Colon (tissue), 2 donors: ENCODE results near the gene CLIC5.
"Not testable (repeated sequence)": the region's sequence is repeated elsewhere in the genome, so short reads cannot be mapped to it uniquely, and the experiment has no call there.

ENCODE experiments used
- FAIRE-seq: peaks from 2 replicates; lab custom pipeline; 2012; peaks lifted over from hg19 to GRCh38; lab: Jason Lieb, UNC
- donor health status: control.
- donor health status: control.

Gene CLIC5

DNA sequence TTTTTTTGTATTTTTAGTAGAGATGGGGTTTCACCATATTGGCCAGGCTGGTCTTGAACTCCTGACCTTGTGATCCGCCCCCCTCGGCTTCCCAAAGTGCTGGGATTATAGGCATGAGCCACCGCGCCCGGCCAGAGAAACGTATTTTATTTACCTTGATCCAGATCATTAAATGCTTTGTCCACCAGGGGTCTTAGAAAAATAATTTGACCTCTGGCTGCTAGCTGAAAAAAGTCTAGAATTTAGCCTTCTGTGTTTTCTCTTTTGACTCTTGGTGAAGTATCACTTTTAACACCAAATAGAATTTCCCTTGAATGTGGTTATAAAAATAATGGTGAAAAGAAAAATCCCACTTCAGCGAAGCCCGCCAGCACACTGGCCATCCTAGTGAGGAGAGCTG, 89.2 kb downstream of the CLIC5 start:
- not testable (repeated sequence) for FAIRE-seq

DNA sequence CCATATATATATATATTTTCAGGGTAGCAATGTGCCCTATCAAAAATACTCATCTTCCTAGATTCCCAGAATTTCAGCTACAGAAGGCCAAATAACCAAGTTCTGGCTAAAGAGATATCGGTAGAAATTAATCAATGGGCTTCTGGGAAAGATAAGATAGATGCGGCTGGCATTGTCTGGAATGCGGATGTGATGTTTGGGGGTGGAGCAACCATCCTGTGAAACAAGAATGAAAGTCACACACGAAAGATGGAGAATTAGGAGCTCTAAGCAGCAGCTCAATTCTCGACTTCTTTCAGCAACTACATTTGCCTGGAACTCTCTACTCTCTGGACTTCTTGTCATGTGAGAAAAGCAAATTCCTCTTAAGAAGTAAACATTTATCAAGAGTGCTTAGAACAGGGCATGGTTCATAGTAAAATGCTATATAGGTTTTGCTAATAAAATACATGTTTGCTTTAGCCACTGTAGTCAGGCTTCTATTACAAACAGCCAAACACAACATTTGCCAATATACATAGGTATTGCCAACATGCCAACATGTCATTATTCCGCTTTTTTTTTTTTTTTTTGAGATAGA, 90.8 kb downstream of the CLIC5 start:
- FAIRE-seq = no peak

DNA sequence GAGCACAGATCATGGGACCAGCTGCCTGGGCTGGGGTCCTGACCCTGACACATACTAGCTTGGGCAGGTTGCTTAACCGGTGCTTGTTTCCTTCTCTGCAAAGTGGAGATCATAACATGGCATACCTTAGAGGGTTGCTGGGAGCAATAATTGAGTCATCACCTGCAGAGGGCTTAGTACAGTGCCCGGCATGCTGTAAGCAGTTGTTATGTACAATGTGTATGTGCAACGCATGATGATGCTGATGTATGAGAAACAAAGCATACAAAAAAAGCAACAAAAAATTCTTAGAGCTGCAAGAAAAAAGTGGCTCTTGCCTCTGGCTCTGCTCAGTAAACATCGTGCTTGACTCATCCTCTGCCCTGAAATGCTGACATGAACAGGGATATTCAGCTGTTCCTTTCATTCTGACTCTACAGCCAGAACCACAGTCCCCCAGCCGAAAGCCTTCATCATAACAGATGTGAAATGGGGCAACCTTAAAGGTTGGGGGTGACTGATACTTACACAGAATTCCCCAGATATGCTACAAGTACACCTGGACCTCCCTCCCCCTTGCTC, 91.7 kb downstream of the CLIC5 start:
- no peak for FAIRE-seq

GRCh38 chr6:45922728-45923351, 92.8 kb downstream of the CLIC5 start:
- FAIRE-seq = no peak

DNA sequence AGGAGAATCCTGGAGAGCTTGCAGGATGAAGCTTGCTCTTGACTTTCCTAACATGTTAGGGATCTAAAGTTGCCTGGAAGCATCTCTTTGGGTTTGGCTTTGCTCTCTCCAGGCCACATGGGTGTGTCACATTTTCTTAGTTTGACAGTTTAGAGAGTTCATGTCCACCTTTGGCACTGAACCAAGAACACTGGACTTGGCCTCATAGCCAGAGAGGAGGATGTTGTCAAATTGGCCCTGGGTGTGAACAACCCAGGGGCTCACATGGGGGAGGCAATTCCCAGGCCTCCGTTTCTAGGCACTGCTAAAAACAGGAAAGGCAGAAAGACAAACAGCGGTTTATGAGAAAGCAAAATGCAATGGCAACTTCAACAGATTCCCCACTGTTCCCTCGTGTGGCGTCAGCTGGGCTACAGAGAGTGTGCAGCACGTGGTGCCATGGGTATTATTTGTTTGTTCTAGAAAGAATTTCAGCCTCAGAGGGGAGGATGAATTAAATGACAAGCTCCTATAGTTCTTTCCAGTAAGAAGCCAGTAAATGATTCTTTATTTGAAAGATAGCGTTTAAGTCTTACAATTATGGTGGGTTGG, 93.9 kb downstream of the CLIC5 start:
- no peak for FAIRE-seq

GRCh38 chr6:45920819-45921511, 94.7 kb downstream of the CLIC5 start:
- no peak for FAIRE-seq

GRCh38 chr6:45917439-45917838, 98.2 kb downstream of the CLIC5 start:
- no peak for FAIRE-seq

GRCh38 chr6:45916692-45917091, 99.0 kb downstream of the CLIC5 start:
- no peak for FAIRE-seq

- FAIRE-seq = no peak
These were observed 99.7 kb downstream of the CLIC5 start for GRCh38 chr6:45915780-45916468.

DNA sequence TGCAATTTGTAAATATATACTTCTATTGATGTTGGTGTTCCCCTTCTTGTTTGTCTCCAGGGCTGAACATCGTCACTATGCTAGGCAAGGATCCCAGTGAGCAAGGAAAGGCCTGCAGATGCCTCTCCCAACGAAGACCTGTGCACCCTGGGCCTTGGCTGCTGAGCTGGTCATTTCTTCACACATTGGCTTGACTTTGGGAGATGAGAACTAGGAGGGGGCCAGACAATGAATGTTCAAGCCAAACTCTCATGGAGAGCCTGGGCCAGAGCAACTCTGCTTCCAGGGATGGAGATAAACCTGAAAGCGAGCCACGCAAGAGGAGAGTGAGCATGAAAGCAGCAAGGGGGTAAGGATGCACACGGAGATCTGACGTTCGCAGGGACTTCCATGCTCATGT, 104.0 kb downstream of the CLIC5 start:
- FAIRE-seq = no peak

- no peak for FAIRE-seq
These were observed 111.7 kb downstream of the CLIC5 start for GRCh38 chr6:45903959-45904358.

DNA sequence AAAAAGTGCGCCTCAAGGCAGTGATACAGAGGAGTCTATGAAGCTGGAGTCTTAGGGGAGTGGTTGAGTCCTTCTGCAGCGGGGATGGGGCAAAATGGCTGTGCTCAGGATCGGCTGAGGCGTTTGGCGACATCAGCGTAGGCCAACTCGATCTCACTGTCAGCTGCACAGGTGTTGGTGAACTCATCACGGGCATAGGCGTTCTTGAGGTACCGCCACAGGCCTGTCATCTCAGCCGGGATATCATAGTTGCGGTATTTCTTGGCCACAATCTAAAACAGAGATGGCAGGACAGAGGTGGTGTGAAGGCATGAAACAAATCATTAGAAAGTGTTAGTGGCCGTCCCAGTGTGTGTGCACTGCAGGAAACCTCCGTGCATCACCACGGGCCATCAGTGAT, 112.7 kb downstream of the CLIC5 start:
- FAIRE-seq = no peak

GRCh38 chr6:45901767-45902650, 113.7 kb downstream of the CLIC5 start:
- FAIRE-seq = no peak

- no peak for FAIRE-seq
These were observed 114.6 kb downstream of the CLIC5 start for GRCh38 chr6:45900808-45901752.

DNA sequence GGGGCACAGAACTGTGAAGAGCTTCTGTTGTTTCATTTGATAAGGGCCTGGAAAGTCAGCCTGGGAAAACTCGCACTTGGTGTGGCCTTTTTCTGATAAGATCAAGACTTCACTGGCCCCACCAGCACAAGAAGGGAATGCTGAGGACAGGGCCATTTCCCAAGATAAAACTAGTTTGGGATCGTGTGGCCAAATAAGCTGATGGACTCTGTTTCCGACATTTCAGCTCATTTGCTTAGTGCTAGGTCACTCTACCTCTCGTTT, 116.0 kb downstream of the CLIC5 start:
- FAIRE-seq = no peak

- no peak for FAIRE-seq
These were observed 116.5 kb downstream of the CLIC5 start for GRCh38 chr6:45898941-45899682.

DNA sequence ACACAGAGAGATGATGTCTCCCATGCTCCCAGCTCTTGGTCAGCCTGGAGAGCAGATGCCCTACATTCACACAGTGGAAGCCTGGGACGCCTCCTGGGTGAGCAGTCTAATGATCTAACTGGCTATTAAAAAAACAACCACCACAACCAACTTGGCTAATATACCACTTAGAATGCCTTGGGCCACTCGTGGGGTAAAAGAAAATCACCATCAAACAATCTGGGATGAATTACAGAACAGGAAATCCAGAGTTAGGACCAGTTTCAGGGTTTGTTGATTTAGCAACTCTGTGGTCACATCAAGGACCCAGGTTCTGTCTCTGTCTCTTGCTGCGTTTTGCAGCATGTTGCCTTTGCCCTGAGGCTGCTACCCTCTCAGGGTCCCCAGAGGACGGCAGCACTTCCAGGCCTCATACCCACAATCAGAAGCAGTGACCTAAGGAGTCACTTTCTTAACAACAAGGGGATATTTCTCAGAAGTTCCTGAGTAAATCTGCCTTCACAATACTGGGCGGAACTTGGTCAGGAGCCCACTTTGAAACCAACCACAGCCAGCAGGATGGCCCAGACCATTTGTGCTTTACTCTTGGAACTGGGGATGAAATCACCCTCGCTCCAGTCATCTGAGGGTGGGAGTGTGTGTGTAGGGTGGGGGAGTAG, 118.7 kb downstream of the CLIC5 start:
- no peak for FAIRE-seq

DNA sequence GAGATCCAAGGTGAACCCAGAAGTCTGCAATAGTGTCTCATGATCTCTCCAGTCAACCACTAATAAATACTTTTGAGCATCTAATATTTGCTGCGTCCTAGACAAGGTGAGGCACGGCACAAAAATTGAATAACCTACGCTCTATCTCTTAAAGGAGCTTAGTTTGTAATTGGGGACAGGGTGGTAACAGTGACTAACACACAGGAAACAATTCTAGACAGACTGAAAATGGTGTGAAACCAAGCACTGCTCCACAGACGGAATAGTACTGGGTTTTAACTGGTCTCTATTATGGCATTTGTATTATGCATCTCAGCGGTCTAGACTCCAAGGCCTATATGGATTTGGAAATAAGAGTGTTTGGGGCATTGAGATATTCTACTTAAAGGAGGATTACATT, 120.1 kb downstream of the CLIC5 start:
- no peak for FAIRE-seq

DNA sequence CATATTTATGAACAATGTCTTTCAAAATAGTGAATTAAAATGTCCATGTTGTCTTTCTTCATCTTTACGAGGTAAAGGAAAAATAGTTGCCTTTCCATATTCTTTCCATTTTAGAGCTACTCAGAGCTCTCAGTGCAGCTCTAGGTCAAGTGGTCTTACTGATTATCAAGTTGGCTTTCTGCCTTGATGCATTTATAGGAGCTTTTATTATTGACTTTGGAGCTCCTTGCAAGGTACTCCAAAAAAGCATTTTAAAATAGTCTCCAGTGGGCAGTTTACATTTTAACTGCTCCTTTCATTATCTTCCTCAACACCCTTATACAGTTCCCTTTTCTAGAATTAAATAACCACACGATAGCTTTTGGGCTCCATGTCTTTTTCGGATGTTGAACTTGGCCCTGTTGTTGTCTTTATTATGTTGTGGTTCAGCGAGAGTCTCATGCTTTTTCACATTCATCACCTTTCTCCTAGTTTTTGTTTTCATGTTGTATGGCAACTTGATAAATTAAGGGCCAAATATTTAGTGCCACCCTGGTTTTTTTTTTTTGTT, 122.9 kb downstream of the CLIC5 start:
- no peak for FAIRE-seq
